ENCODE results near the gene SCAF1.

DNA sequence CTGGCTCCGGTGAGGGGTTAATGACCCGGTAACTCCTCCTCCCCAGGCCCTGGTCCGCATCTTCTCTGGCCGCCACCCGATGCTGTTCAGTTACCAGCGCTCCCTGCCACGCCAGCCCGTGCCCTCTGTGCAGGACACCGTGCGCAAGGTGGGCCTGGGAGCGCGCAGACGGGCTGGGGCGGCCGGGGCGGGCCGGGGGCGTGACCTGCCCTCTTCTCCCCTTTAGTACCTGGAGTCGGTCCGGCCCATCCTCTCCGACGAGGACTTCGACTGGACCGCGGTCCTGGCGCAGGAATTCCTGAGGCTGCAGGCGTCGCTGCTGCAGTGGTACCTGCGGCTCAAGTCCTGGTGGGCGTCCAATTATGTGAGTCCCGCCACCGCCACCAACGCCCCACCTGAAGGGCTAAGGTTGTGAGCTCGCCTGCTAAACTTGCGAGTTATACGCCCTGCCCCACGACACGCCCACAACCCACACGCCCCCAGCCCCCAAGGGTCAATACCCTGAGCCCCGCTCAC lies 59.3 kb downstream of the SCAF1 start:
- TF ChIP-seq, protein P1, sequence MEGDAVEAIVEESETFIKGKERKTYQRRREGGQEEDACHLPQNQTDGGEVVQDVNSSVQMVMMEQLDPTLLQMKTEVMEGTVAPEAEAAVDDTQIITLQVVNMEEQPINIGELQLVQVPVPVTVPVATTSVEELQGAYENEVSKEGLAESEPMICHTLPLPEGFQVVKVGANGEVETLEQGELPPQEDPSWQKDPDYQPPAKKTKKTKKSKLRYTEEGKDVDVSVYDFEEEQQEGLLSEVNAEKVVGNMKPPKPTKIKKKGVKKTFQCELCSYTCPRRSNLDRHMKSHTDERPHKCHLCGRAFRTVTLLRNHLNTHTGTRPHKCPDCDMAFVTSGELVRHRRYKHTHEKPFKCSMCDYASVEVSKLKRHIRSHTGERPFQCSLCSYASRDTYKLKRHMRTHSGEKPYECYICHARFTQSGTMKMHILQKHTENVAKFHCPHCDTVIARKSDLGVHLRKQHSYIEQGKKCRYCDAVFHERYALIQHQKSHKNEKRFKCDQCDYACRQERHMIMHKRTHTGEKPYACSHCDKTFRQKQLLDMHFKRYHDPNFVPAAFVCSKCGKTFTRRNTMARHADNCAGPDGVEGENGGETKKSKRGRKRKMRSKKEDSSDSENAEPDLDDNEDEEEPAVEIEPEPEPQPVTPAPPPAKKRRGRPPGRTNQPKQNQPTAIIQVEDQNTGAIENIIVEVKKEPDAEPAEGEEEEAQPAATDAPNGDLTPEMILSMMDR (conservative IDR thresholded peaks at IDR 0.05; ENCODE audit: low read depth in 2 of 2): no peak
- TF ChIP-seq EZH2 (IDR thresholded peaks at IDR 0.05; ENCODE audit: low read depth, unreplicated experiment) (no peak), JUNB (IDR thresholded peaks at IDR 0.05; ENCODE audit: unreplicated experiment) (no peak), CREB1 (CRISPR knock-in tag; IDR thresholded peaks at IDR 0.05; ENCODE audit: low read depth) (no peak), POLR2AphosphoS5 (IDR thresholded peaks at IDR 0.05; ENCODE audit: low read depth) (no peak), EZH2phosphoT487 (IDR thresholded peaks at IDR 0.05; ENCODE audit: unreplicated experiment) (no peak), ZNF114 (CRISPR knock-in tag; IDR thresholded peaks at IDR 0.05) (no peak), STAT1 (IDR thresholded peaks at IDR 0.05; ENCODE audit: unreplicated experiment) (no peak), NANOG (IDR thresholded peaks at IDR 0.05; ENCODE audit: borderline replicate concordance) (no peak), ZNF331 (CRISPR knock-in tag; IDR thresholded peaks at IDR 0.05; ENCODE audit: low read depth) (no peak)
- TF ChIP-seq, protein P2, sequence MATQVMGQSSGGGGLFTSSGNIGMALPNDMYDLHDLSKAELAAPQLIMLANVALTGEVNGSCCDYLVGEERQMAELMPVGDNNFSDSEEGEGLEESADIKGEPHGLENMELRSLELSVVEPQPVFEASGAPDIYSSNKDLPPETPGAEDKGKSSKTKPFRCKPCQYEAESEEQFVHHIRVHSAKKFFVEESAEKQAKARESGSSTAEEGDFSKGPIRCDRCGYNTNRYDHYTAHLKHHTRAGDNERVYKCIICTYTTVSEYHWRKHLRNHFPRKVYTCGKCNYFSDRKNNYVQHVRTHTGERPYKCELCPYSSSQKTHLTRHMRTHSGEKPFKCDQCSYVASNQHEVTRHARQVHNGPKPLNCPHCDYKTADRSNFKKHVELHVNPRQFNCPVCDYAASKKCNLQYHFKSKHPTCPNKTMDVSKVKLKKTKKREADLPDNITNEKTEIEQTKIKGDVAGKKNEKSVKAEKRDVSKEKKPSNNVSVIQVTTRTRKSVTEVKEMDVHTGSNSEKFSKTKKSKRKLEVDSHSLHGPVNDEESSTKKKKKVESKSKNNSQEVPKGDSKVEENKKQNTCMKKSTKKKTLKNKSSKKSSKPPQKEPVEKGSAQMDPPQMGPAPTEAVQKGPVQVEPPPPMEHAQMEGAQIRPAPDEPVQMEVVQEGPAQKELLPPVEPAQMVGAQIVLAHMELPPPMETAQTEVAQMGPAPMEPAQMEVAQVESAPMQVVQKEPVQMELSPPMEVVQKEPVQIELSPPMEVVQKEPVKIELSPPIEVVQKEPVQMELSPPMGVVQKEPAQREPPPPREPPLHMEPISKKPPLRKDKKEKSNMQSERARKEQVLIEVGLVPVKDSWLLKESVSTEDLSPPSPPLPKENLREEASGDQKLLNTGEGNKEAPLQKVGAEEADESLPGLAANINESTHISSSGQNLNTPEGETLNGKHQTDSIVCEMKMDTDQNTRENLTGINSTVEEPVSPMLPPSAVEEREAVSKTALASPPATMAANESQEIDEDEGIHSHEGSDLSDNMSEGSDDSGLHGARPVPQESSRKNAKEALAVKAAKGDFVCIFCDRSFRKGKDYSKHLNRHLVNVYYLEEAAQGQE (IDR thresholded peaks at IDR 0.05; ENCODE audit: unreplicated experiment): no peak
- TF ChIP-seq, protein P3, sequence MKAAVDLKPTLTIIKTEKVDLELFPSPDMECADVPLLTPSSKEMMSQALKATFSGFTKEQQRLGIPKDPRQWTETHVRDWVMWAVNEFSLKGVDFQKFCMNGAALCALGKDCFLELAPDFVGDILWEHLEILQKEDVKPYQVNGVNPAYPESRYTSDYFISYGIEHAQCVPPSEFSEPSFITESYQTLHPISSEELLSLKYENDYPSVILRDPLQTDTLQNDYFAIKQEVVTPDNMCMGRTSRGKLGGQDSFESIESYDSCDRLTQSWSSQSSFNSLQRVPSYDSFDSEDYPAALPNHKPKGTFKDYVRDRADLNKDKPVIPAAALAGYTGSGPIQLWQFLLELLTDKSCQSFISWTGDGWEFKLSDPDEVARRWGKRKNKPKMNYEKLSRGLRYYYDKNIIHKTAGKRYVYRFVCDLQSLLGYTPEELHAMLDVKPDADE (IDR thresholded peaks at IDR 0.05): no peak

Data from GM23338 (cell line).